Activated T-helper 1 cell treated with anti-CD3 and anti-CD28 coated beads, Interleukin-12 subunit alpha, Interleukin-12 subunit beta, Interleukin-2, Interleukin-4 antibody, amounts not matched to agents 30 ng/mL and 10 ng/mL and 1 ng/mL, durations not matched to agents 14 hours and 24 hours and 36 hours (primary cell): ENCODE data around the gene ATAD5. TPM values are rescaled to one million over a fixed set of nuclear protein-coding genes. Genes with fewer than 3 reads are reported as not detected.
"Not testable (repeated sequence)": the region's sequence is repeated elsewhere in the genome, so short reads cannot be mapped to it uniquely, and the experiment has no call there.

Experiments used
- DNase-seq: peaks from one replicate; pipeline ENCODE4 v3.0.0; 2021; ENCODE audit warnings: low spot score
- H3K27ac Mint-ChIP-seq: one replicate; pipeline ENCODE4 v1.8.0; 2021; ENCODE audit warnings: mild to moderate bottlenecking, mixed read lengths
- H3K27me3 Mint-ChIP-seq: one replicate; pipeline ENCODE4 v1.8.0; 2022; ENCODE audit warnings: mild to moderate bottlenecking, moderate library complexity, mixed read lengths; ENCODE audit not compliant: insufficient read depth
- H3K36me3 Mint-ChIP-seq: one replicate; pipeline ENCODE4 v1.8.0; 2021; ENCODE audit warnings: low read depth, mixed read lengths
- H3K4me1 Mint-ChIP-seq: one replicate; pipeline ENCODE4 v1.8.0; 2021; ENCODE audit warnings: low read depth, mixed read lengths
- H3K4me3 Mint-ChIP-seq: one replicate; pipeline ENCODE4 v1.8.0; 2021; ENCODE audit warnings: mild to moderate bottlenecking, moderate library complexity, mixed read lengths
- H3K9me3 Mint-ChIP-seq: one replicate; pipeline ENCODE4 v1.8.0; 2021; ENCODE audit warnings: mixed read lengths
- intact Hi-C: fragments of 100-400 bp; cut with micrococcal nuclease; formaldehyde crosslinking; loops from one replicate; pipeline ENCODE4 v1.15.1; 2024
- total RNA-seq: library from RNA; stranded (reverse); gene quantifications from 2 replicates; pipeline ENCODE4 v1.2.3, GENCODE V29; 2022

The ATAD5 gene
- total RNA-seq, 1 donor from 2014 or later, result 26.2 TPM

GRCh38 chr17:30809867-30810266, 21.9 kb upstream of the ATAD5 start:
- Mint-ChIP-seq H3K4me3 (peak overlapping the region; percentile 83), H3K9me3 (no peaks in the 10 kb centered on the region), H3K36me3 (no peaks in the 10 kb centered on the region), H3K4me1 (peaks cover 65% of the 10 kb centered on the region), H3K27ac (peak overlapping the region; percentile 94), H3K27me3 (no peaks in the 10 kb centered on the region)
- DNase-seq, result no peak
- intact Hi-C loops, result loop anchor here (1.0 kb wide), 2 partner anchors 11 to 14 kb away; no protein-coding TSS in a partner anchor

GRCh38 chr17:30812218-30813177, 19.3 kb upstream of the ATAD5 start:
- Mint-ChIP-seq H3K9me3 (no peaks in the 10 kb centered on the region), H3K4me3 (no peak overlapping the region), H3K4me1 (peaks cover 47% of the 10 kb centered on the region), H3K27me3 (no peaks in the 10 kb centered on the region), H3K36me3 (peaks cover 5% of the 10 kb centered on the region), H3K27ac (peak overlapping the region; percentile 19)
- DNase-seq, result no peak
- intact Hi-C loops, result no loop called here

DNA sequence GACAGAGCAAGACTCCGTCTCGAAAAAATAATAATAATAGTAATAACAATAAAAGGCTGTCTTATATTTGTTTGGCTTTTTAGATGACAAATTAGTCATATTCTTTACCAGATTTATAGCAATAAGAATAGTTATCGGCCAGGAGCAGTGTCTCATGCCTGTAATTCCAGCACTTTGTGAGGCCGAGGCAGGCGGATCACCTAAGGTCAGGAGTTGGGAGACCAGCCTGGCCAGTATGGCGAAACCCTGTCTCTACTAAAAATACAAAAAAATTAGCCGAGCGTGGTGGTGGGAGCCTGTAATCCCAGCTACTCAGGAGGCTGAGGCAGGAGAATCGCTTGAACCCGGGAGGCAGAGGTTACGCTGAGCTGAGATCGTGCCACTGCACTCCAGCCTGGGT, 17.5 kb upstream of the ATAD5 start:
- H3K27ac Mint-ChIP-seq, intact Hi-C loops, H3K27me3 Mint-ChIP-seq, H3K9me3 Mint-ChIP-seq, H3K36me3 Mint-ChIP-seq, H3K4me3 Mint-ChIP-seq, DNase-seq: not testable (repeated sequence)
- peaks cover 42% of the 10 kb centered on the region for H3K4me1 Mint-ChIP-seq

- H3K4me1 Mint-ChIP-seq, result peaks cover 42% of the 10 kb centered on the region
- intact Hi-C loops, result not testable (repeated sequence)
Observed at GRCh38 chr17:30814860-30815259, 16.9 kb upstream of the ATAD5 start.

GRCh38 chr17:30816165-30816564, 15.6 kb upstream of the ATAD5 start:
- H3K9me3 Mint-ChIP-seq, result no peaks in the 10 kb centered on the region
- DNase-seq, result no peak
- peaks cover 42% of the 10 kb centered on the region for H3K4me1 Mint-ChIP-seq
- peaks cover 13% of the 10 kb centered on the region for H3K36me3 Mint-ChIP-seq
- no peaks in the 10 kb centered on the region for H3K27me3 Mint-ChIP-seq
- no peak overlapping the region for H3K27ac Mint-ChIP-seq
- H3K4me3 Mint-ChIP-seq, result no peak overlapping the region
- intact Hi-C loops, result no loop called here

More at GRCh38 chr17:30814860-30815259, 16.9 kb upstream of the ATAD5 start:
- not testable (repeated sequence) for H3K36me3 Mint-ChIP-seq, DNase-seq, H3K27ac Mint-ChIP-seq, H3K4me3 Mint-ChIP-seq, H3K9me3 Mint-ChIP-seq, H3K27me3 Mint-ChIP-seq

DNA sequence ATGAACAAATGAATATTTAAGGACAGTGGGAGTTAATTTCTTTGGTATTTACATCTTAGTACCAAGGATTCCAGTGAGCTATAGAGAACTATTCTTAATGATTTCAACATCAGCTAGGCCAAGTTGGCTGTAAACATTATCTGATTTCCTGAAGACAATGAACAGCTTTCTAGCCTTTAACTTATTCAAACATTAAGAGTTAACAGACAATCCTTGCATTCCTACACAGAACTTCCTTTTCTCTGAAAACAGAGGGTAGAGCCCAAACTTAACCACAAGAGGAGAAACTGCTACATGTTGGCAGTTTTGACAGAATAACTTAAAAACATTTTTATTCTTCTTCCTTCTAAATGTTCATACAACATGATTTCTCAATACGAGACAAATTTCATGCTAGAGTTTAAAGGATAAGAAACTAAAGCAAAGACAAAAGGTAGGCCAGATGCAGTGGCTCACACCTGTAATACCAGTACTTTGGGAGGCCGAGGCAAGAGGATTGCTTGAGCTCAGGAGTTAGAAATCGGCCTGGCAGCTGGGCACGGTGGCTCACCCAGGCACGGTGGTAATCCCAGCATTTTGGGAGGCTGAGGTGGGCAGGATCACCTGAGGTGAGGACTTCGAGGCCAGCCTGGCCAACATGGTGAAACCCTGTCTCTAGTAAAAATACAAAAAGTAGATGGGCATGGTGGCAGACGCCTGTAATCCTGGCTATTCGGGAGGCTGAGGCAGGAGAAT, 11.6 kb upstream of the ATAD5 start:
- Mint-ChIP-seq H3K9me3 (no peaks in the 10 kb centered on the region), H3K36me3 (peaks cover 22% of the 10 kb centered on the region), H3K27ac (peak overlapping the region; percentile 76), H3K4me3 (peak overlapping the region; percentile 100), H3K27me3 (no peaks in the 10 kb centered on the region), H3K4me1 (peaks cover 41% of the 10 kb centered on the region)
- intact Hi-C loops, result loop anchor here (5.0 to 10.0 kb wide), 4 partner anchors 88 to 705 kb away; partner anchors contain the start of genes CPD, GOSR1 and NSRP1
- DNase-seq, result no peak

DNA sequence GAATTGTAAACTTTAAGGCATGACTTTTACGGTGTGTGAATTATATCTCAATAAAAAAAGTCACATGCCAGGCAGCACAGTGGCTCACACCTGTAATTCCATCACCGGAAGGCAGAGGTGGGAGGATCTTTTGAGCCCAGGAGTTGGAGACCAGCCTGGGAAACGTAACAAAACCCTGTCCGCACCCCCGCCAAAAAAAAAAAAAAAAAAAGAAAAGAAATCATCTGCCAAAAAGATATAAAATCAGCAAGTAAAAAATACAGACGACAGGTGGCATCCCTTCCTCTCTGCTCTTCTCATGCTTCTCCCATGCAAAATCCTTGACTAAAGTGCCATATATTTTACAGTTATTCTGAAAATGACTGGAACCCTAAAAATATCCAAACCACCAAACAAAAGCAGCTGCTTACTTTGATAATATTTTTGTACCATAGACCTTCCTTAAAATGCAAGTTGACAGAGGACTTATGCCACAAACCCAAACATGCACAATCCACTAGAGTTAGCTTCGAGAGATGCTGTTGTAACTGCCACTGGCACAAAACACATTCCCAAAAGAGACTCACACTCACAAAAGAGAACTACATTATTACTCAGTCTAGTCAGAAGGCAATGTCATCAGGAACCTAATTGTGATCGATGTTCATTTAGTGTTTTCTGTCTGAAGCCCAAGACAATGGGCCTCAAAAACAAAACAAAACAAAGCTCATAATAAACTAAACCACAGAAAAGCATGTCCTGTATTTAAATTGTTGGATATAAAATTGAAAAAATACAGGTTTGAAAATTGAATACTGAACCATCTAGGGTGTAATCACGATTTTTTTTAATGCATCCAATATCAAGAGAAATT, 9.7 kb upstream of the ATAD5 start:
- peaks cover 17% of the 10 kb centered on the region for H3K36me3 Mint-ChIP-seq
- peak overlapping the region; percentile 100 for H3K4me3 Mint-ChIP-seq
- H3K9me3 Mint-ChIP-seq, result no peaks in the 10 kb centered on the region
- H3K27me3 Mint-ChIP-seq, result no peaks in the 10 kb centered on the region
- intact Hi-C loops, result loop anchor here (1.0 to 10.0 kb wide), 7 partner anchors 13 to 707 kb away; partner anchors contain the start of genes CPD, GOSR1 and NSRP1
- H3K4me1 Mint-ChIP-seq, result peaks cover 41% of the 10 kb centered on the region
- no peak for DNase-seq
- peak overlapping the region; percentile 76 for H3K27ac Mint-ChIP-seq

DNA sequence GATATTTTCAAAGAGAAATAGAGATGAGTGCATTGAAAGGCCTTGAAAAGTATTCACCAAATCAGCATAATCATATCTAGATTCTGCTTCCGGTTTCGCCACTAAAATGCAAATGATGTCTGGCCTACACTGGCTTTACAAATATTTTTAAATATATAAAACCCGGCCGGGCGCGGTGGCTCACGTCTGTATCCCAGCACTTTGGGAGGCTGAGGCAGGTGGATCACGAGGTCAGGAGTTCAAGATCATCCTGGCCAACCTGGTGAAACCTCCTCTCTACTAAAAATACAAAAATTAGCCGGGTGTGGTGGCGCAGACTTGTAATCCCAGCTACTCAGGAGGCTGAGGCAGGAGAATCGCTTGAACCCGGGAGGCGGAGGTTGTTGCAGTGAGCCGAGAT, 8.8 kb upstream of the ATAD5 start:
- intact Hi-C loops, result loop anchor here (1.0 to 10.0 kb wide), 6 partner anchors 27 to 708 kb away; partner anchors contain the start of genes CPD, GOSR1 and NSRP1
- peaks cover 16% of the 10 kb centered on the region for H3K36me3 Mint-ChIP-seq
- DNase-seq, H3K27me3 Mint-ChIP-seq, H3K9me3 Mint-ChIP-seq: not testable (repeated sequence)
- peak overlapping the region; percentile 64 for H3K27ac Mint-ChIP-seq
- peak overlapping the region; percentile 100 for H3K4me3 Mint-ChIP-seq
- H3K4me1 Mint-ChIP-seq, result peaks cover 41% of the 10 kb centered on the region

GRCh38 chr17:30823421-30823820, 8.3 kb upstream of the ATAD5 start:
- no peaks in the 10 kb centered on the region for H3K9me3 Mint-ChIP-seq
- H3K27ac Mint-ChIP-seq, result peak overlapping the region; percentile 89
- H3K4me1 Mint-ChIP-seq, result peaks cover 41% of the 10 kb centered on the region
- peaks cover 15% of the 10 kb centered on the region for H3K36me3 Mint-ChIP-seq
- intact Hi-C loops, result loop anchor here (5.0 to 10.0 kb wide), 4 partner anchors 91 to 709 kb away; partner anchors contain the start of genes CPD, GOSR1 and NSRP1
- peak overlapping the region; percentile 100 for H3K4me3 Mint-ChIP-seq
- no peaks in the 10 kb centered on the region for H3K27me3 Mint-ChIP-seq
- DNase-seq, result no peak

DNA sequence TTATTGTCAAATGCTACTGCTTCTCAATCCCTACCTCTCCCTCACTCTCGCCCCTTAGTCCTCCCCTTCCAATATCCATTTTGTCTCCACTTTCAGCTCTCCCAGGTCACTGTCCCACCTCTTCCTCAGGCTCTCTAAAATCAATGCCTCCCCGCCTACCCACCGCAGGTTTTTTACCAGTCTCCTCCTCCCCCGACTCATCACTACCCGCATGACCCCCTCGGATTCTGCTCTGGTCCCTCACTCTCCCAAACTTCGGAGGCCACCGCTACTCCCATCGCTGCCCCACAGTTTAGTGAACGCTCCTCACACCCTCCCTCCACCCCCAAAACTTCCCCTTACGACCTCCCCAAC, 7.8 kb upstream of the ATAD5 start:
- Mint-ChIP-seq H3K27me3 (no peaks in the 10 kb centered on the region), H3K4me3 (peak overlapping the region; percentile 100), H3K27ac (peak overlapping the region; percentile 89), H3K36me3 (peaks cover 12% of the 10 kb centered on the region), H3K4me1 (peaks cover 35% of the 10 kb centered on the region), H3K9me3 (no peaks in the 10 kb centered on the region)
- DNase-seq, result no peak
- intact Hi-C loops, result loop anchor here (1.0 to 10.0 kb wide), 7 partner anchors 8 to 709 kb away; partner anchors contain the start of genes CPD, GOSR1 and NSRP1

- peak within 1 kb of the TSS; percentile 89 for H3K27ac Mint-ChIP-seq
- DNase-seq, result peak; percentile 90
- intact Hi-C loops, result loop anchor here (1.0 to 10.0 kb wide), 7 partner anchors 8 to 710 kb away; partner anchors contain the start of genes CPD, GOSR1 and NSRP1
- H3K9me3 Mint-ChIP-seq, result no peaks in the 10 kb centered on the region
- H3K4me1 Mint-ChIP-seq, result peaks cover 30% of the 10 kb centered on the region
- H3K4me3 Mint-ChIP-seq, result peak within 1 kb of the TSS; percentile 100
- H3K27me3 Mint-ChIP-seq, result no peaks in the 10 kb centered on the region
- peaks cover 12% of the 10 kb centered on the region for H3K36me3 Mint-ChIP-seq
Observed at GRCh38 chr17:30824356-30825145, 7.2 kb upstream of the ATAD5 start, which contains the start of gene CRLF3. Gene CRLF3 (minus strand): TSS chr17:30824692. CDS start chr17:30824651, 41 bp downstream.
